Left ventricle myocardium inferior (tissue), 1 donor: Measurements from ENCODE around the gene HECW1. TPM values are rescaled to one million over a fixed set of nuclear protein-coding genes. Genes with fewer than 3 reads are reported as not detected.
"Not testable (repeated sequence)": the region's sequence is repeated elsewhere in the genome, so short reads cannot be mapped to it uniquely, and the experiment has no call there.

Source experiments
- DNase-seq: peaks from one replicate; pipeline ENCODE4 v3.0.0-alpha.2; 2020
- H3K27ac ChIP-seq: fragments of 200-600 bp; replicated peaks from 2 replicates; pipeline ENCODE4 v1.8.0; 2021
- H3K27me3 ChIP-seq: fragments of 200-600 bp; 2 replicates; pipeline ENCODE4 v1.8.0; 2021; ENCODE audit warnings: low read depth
- H3K36me3 ChIP-seq: fragments of 200-600 bp; 2 replicates; pipeline ENCODE4 v1.8.0; 2021
- H3K4me1 ChIP-seq: fragments of 200-600 bp; 2 replicates; pipeline ENCODE4 v1.8.0; 2021
- H3K4me3 ChIP-seq: fragments of 200-600 bp; 2 replicates; pipeline ENCODE4 v1.8.0; 2021; ENCODE audit warnings: mild to moderate bottlenecking, moderate library complexity
- H3K9me3 ChIP-seq: fragments of 200-600 bp; replicated peaks from 2 replicates; pipeline ENCODE4 v1.8.0; 2021
- CTCF ChIP-seq: fragments of 200-600 bp; IDR thresholded peaks from 2 replicates; pipeline ENCODE4 v1.8.0; 2021; ENCODE audit warnings: antibody characterized with exemption, mild to moderate bottlenecking, borderline replicate concordance
- intact Hi-C: fragments of 100-400 bp; cut with micrococcal nuclease; formaldehyde crosslinking; loops from one replicate; pipeline ENCODE4 v1.11.0; 2022
- total RNA-seq: library from RNA; stranded (reverse); fragmentation: NEBNext Ultra II Directional; extraction: Animal tissue kit (Norgen Biotek cat#: 25700); gene quantifications from one replicate; pipeline ENCODE4 v1.2.1, GENCODE V29; 2021
- donor health status: DM: no; HTN: yes; CAD: no; lungs with severe emphysema.

HECW1 gene
- total RNA-seq, 1 donor from 2014 or later, result not detected

- Histone ChIP-seq H3K4me1 (peaks cover 12% of the 10 kb centered on the region), H3K9me3 (no peaks in the 10 kb centered on the region), H3K27ac (no peak overlapping the region), H3K36me3 (no peaks in the 10 kb centered on the region), H3K4me3 (no peak overlapping the region), H3K27me3 (no peaks in the 10 kb centered on the region)
- TF ChIP-seq CTCF, result no peak
- DNase-seq, result no peak
- intact Hi-C loops, result no loop called here
Measured at GRCh38 chr7:43481902-43482678, 369.6 kb downstream of the HECW1 start.

GRCh38 chr7:43482679-43483252 lies 370.3 kb downstream of the HECW1 start:
- H3K36me3 ChIP-seq, result no peaks in the 10 kb centered on the region
- DNase-seq, result no peak
- H3K9me3 ChIP-seq, result no peaks in the 10 kb centered on the region
- no peak overlapping the region for H3K4me3 ChIP-seq
- intact Hi-C loops, result no loop called here
- no peaks in the 10 kb centered on the region for H3K27me3 ChIP-seq
- H3K27ac ChIP-seq, result no peak overlapping the region
- peaks cover 12% of the 10 kb centered on the region for H3K4me1 ChIP-seq
- TF ChIP-seq CTCF, result no peak

- H3K27me3 ChIP-seq, result no peaks in the 10 kb centered on the region
- no peak for TF ChIP-seq CTCF
- H3K36me3 ChIP-seq, result no peaks in the 10 kb centered on the region
- no peak for DNase-seq
- no peaks in the 10 kb centered on the region for H3K9me3 ChIP-seq
- H3K27ac ChIP-seq, result peak overlapping the region; percentile 25
- H3K4me3 ChIP-seq, result no peak overlapping the region
- intact Hi-C loops, result no loop called here
- H3K4me1 ChIP-seq, result peaks cover 26% of the 10 kb centered on the region
Measured at GRCh38 chr7:43484678-43485395, 372.4 kb downstream of the HECW1 start.

GRCh38 chr7:43485580-43485979 lies 373.1 kb downstream of the HECW1 start:
- Histone ChIP-seq H3K4me3 (no peak overlapping the region), H3K27me3 (no peaks in the 10 kb centered on the region), H3K9me3 (no peaks in the 10 kb centered on the region), H3K36me3 (no peaks in the 10 kb centered on the region), H3K4me1 (peaks cover 26% of the 10 kb centered on the region), H3K27ac (no peak overlapping the region)
- no peak for DNase-seq
- no peak for TF ChIP-seq CTCF
- intact Hi-C loops, result no loop called here

GRCh38 chr7:43486008-43486407 lies 373.6 kb downstream of the HECW1 start:
- H3K4me1 ChIP-seq, result peaks cover 26% of the 10 kb centered on the region
- H3K27ac ChIP-seq, intact Hi-C loops: not testable (repeated sequence)

More at GRCh38 chr7:43486008-43486407, 373.6 kb downstream of the HECW1 start:
- DNase-seq, H3K4me3 ChIP-seq, H3K36me3 ChIP-seq, H3K27me3 ChIP-seq, H3K9me3 ChIP-seq: not testable (repeated sequence)
